Activated T-helper 2 cell treated with anti-CD3 and anti-CD28 coated beads, Interferon-gamma antibody, Interleukin-2, Interleukin-4, amounts not matched to agents 10 μg/mL and 5 μg/mL and 100 μg/mL, durations not matched to agents 14 hours and 24 hours and 36 hours (primary cell): ENCODE results near the gene PPP1R13B. TPM values are rescaled to one million over a fixed set of nuclear protein-coding genes. Genes with fewer than 3 reads are reported as not detected.

ENCODE experiments used
- DNase-seq: peaks from one replicate; pipeline ENCODE4 v3.0.0; 2021; ENCODE audit warnings: low spot score
- H3K27ac Mint-ChIP-seq: one replicate; pipeline ENCODE4 v1.8.0; 2021; ENCODE audit warnings: mixed read lengths
- H3K27me3 Mint-ChIP-seq: one replicate; pipeline ENCODE4 v1.8.0; 2021; ENCODE audit warnings: low read depth, mixed read lengths
- H3K36me3 Mint-ChIP-seq: one replicate; pipeline ENCODE4 v1.8.0; 2021; ENCODE audit warnings: low read depth, mixed read lengths
- H3K4me1 Mint-ChIP-seq: one replicate; pipeline ENCODE4 v1.8.0; 2021; ENCODE audit warnings: low read depth, mixed read lengths
- H3K4me3 Mint-ChIP-seq: one replicate; pipeline ENCODE4 v1.8.0; 2021; ENCODE audit warnings: low read depth, mild to moderate bottlenecking, moderate library complexity, mixed read lengths
- H3K9me3 Mint-ChIP-seq: one replicate; pipeline ENCODE4 v1.8.0; 2021; ENCODE audit warnings: mixed read lengths
- intact Hi-C: fragments of 100-400 bp; cut with micrococcal nuclease; formaldehyde crosslinking; loops from one replicate; pipeline ENCODE4 v1.15.1; 2023
- total RNA-seq: library from RNA; stranded (reverse); gene quantifications from 2 replicates; pipeline ENCODE4 v1.2.3, GENCODE V29; 2022

Gene PPP1R13B
- total RNA-seq, 1 donor from 2014 or later = 7.8 TPM

GRCh38 chr14:103859416-103860202, 12.2 kb upstream of the PPP1R13B start:
- Mint-ChIP-seq H3K4me3 (no peak overlapping the region), H3K4me1 (no peaks in the 10 kb centered on the region), H3K27me3 (no peaks in the 10 kb centered on the region), H3K27ac (no peak overlapping the region), H3K9me3 (no peaks in the 10 kb centered on the region), H3K36me3 (no peaks in the 10 kb centered on the region)
- intact Hi-C loops = no loop called here
- no peak for DNase-seq

GRCh38 chr14:103858063-103858781, 10.8 kb upstream of the PPP1R13B start:
- Mint-ChIP-seq H3K4me3 (no peak overlapping the region), H3K36me3 (no peaks in the 10 kb centered on the region), H3K27ac (no peak overlapping the region), H3K27me3 (no peaks in the 10 kb centered on the region), H3K9me3 (no peaks in the 10 kb centered on the region), H3K4me1 (no peaks in the 10 kb centered on the region)
- no peak for DNase-seq
- intact Hi-C loops = no loop called here

- no peaks in the 10 kb centered on the region for H3K4me1 Mint-ChIP-seq
- H3K9me3 Mint-ChIP-seq = no peaks in the 10 kb centered on the region
- no peak for DNase-seq
- H3K27me3 Mint-ChIP-seq = peaks cover 2% of the 10 kb centered on the region
- no peak overlapping the region for H3K27ac Mint-ChIP-seq
- H3K36me3 Mint-ChIP-seq = no peaks in the 10 kb centered on the region
- H3K4me3 Mint-ChIP-seq = no peak overlapping the region
- intact Hi-C loops = no loop called here
Measured at GRCh38 chr14:103857256-103857655, 9.9 kb upstream of the PPP1R13B start.

- H3K4me3 Mint-ChIP-seq = no peak overlapping the region
Measured at GRCh38 chr14:103856607-103857006, 9.2 kb upstream of the PPP1R13B start.

GRCh38 chr14:103856105-103856504, 8.7 kb upstream of the PPP1R13B start:
- no peak overlapping the region for H3K4me3 Mint-ChIP-seq
- H3K27me3 Mint-ChIP-seq = peaks cover 2% of the 10 kb centered on the region
- H3K27ac Mint-ChIP-seq = no peak overlapping the region
- no peaks in the 10 kb centered on the region for H3K4me1 Mint-ChIP-seq
- DNase-seq = no peak
- no peaks in the 10 kb centered on the region for H3K9me3 Mint-ChIP-seq
- H3K36me3 Mint-ChIP-seq = no peaks in the 10 kb centered on the region
- intact Hi-C loops = no loop called here

More at GRCh38 chr14:103856607-103857006, 9.2 kb upstream of the PPP1R13B start:
- Mint-ChIP-seq H3K4me1 (no peaks in the 10 kb centered on the region), H3K27me3 (peaks cover 2% of the 10 kb centered on the region), H3K36me3 (no peaks in the 10 kb centered on the region), H3K27ac (no peak overlapping the region), H3K9me3 (no peaks in the 10 kb centered on the region)
- no peak for DNase-seq
- intact Hi-C loops = no loop called here

- no peak for DNase-seq
- H3K27me3 Mint-ChIP-seq = peaks cover 2% of the 10 kb centered on the region
- intact Hi-C loops = no loop called here
- no peaks in the 10 kb centered on the region for H3K4me1 Mint-ChIP-seq
- no peak overlapping the region for H3K4me3 Mint-ChIP-seq
- no peak overlapping the region for H3K27ac Mint-ChIP-seq
- H3K36me3 Mint-ChIP-seq = no peaks in the 10 kb centered on the region
- no peaks in the 10 kb centered on the region for H3K9me3 Mint-ChIP-seq
Measured at GRCh38 chr14:103855734-103856095, 8.3 kb upstream of the PPP1R13B start.

- intact Hi-C loops = no loop called here
- H3K9me3 Mint-ChIP-seq = no peaks in the 10 kb centered on the region
- peaks cover 2% of the 10 kb centered on the region for H3K27me3 Mint-ChIP-seq
- H3K27ac Mint-ChIP-seq = peak overlapping the region; percentile 15
- no peak overlapping the region for H3K4me3 Mint-ChIP-seq
- DNase-seq = no peak
- H3K4me1 Mint-ChIP-seq = no peaks in the 10 kb centered on the region
- no peaks in the 10 kb centered on the region for H3K36me3 Mint-ChIP-seq
Measured at GRCh38 chr14:103854822-103855733, 7.7 kb upstream of the PPP1R13B start.

- DNase-seq = no peak
- Mint-ChIP-seq H3K27ac (no peak overlapping the region), H3K9me3 (no peaks in the 10 kb centered on the region), H3K4me3 (no peak overlapping the region), H3K4me1 (no peaks in the 10 kb centered on the region), H3K36me3 (no peaks in the 10 kb centered on the region), H3K27me3 (peaks cover 7% of the 10 kb centered on the region)
- intact Hi-C loops = no loop called here
Measured at GRCh38 chr14:103854017-103854808, 6.8 kb upstream of the PPP1R13B start.

- Mint-ChIP-seq H3K27me3 (peaks cover 29% of the 10 kb centered on the region), H3K9me3 (no peaks in the 10 kb centered on the region), H3K4me3 (peak overlapping the region; percentile 63), H3K27ac (no peak overlapping the region), H3K4me1 (peaks cover 9% of the 10 kb centered on the region), H3K36me3 (no peaks in the 10 kb centered on the region)
- intact Hi-C loops = no loop called here
- DNase-seq = no peak
Measured at GRCh38 chr14:103849151-103849886, 1.9 kb upstream of the PPP1R13B start.

GRCh38 chr14:103848175-103849077, 1.1 kb upstream of the PPP1R13B start:
- DNase-seq = no peak
- no peaks in the 10 kb centered on the region for H3K9me3 Mint-ChIP-seq
- intact Hi-C loops = no loop called here
- H3K27ac Mint-ChIP-seq = no peak overlapping the region
- H3K4me3 Mint-ChIP-seq = peak overlapping the region; percentile 63
- H3K4me1 Mint-ChIP-seq = peaks cover 9% of the 10 kb centered on the region
- no peaks in the 10 kb centered on the region for H3K36me3 Mint-ChIP-seq
- H3K27me3 Mint-ChIP-seq = peaks cover 29% of the 10 kb centered on the region
